UCSD-AML1 (cell line): ENCODE results near the gene MRPL22.
"Not testable (repeated sequence)": the region's sequence is repeated elsewhere in the genome, so short reads cannot be mapped to it uniquely, and the experiment has no call there.

Source experiments
- DNase-seq: peaks from one replicate; lab custom pipeline; 2025; ENCODE audit not compliant: unreplicated experiment; lab: John Stamatoyannopoulos, UW

Gene MRPL22

DNA sequence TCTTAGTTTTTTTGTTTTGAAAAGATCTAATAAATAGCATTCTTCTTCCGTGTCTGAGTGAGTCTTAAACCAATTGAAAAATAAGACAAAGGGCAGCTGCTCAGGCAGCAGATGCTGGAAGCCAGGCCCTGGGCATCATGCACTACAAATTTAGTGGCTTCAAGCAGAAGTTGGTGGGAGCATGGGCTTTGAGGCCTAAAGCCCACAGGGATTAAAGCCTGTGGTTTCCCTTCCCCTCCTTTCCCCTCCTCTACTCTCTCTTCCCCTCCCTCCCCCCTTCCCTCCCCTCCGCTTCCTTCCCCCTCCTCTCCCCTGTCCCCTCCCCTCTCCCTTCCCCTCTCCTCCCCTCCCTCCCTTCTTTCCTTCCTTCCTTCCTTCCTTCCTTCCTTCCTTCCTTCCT, 52.6 kb downstream of the MRPL22 start:
- DNase-seq: no peak

DNA sequence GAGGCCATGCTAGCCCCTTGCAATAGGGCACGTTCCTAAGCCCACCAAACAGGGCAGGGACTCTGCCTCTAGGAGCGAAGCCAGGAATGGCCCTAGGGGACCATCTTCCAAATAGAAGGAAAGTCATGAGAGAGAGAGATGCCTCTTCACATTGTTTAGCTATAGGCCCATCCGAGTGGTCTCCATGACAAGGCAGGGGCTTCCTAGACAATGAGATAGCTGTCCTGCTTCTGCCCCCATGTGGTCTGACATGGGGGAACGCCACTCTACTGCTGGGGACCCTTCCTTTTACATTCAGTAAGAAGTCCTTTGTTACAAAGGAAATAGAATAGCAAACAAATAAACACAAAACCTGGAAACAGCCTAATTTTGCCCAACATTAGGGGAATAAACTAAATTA, 54.8 kb downstream of the MRPL22 start:
- DNase-seq: no peak

DNA sequence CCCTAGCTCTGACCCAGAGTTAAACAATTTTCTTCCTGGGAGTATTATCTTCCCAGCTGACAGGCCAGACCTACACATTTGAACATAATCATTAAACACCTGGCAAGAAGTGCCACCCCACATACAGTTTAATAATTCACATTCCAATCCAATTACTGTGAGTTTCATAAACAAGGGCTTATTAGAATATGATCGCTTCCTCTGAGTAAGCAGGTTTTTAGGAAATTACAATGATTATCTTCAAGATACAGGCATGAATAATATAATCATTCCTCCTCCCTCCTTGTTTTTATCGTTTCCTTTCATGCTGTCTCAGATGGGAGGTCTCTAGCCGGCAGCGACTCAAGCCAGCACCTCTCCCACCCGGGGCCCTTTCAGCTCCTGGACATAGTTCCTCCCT, 56.9 kb downstream of the MRPL22 start:
- DNase-seq: no peak

DNA sequence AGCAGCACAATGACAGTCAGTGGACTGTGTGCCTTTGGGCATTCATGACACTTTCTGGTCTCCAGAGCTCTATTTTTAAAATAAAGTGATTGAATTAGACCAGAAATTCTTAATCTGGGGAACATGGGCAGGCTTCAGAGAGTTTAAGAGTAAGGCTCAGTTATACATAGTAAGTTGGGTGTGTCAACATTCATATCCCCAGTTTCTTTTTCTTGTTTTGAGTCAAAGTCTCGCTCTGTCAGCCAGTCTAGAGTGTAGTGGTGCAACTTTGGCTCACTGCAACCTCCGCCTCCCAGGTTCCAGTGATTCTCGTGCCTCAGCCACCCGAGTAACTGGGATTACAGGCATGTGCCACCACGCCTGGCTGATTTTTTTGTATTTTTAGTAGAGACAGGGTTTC, 59.0 kb downstream of the MRPL22 start:
- no peak for DNase-seq

DNA sequence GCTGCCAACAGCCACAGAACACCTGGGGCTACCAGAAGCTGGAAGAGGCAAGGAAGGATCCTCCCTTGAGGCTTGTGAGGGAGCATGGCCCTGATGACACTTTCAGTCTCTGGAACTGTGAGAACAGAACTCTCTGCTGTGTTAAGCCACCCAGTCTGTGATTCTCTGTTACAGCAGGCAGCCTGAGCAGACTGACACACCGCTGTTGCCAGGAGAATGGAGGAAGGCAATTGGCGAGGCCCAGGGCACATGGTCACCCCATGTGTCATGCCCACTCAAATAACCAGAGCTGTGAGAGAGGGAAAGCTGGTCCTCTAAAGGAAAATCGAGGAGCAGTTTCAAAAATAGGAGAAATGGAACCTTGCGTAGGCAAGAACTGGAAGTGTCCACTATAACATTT, 60.6 kb downstream of the MRPL22 start:
- no peak for DNase-seq

DNA sequence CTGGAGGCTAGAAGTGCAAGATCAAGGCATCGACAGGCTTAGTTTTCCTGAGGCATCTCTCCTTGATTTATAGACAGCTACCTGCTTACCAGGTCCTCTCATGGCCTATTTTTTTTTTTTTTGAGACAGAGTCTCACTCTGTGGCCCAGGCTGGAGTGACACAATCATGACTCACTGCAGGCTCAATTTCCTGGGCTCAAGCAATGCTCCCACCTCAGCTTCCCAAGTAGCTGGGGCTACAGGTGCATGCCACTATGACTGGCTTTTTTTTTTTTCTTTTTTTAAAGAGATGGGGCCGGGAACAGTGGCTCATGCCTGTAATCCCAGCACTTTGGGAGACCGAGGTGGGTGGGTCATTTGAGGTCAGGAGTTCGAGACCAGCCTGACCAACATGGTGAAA, 61.8 kb downstream of the MRPL22 start:
- not testable (repeated sequence) for DNase-seq

DNA sequence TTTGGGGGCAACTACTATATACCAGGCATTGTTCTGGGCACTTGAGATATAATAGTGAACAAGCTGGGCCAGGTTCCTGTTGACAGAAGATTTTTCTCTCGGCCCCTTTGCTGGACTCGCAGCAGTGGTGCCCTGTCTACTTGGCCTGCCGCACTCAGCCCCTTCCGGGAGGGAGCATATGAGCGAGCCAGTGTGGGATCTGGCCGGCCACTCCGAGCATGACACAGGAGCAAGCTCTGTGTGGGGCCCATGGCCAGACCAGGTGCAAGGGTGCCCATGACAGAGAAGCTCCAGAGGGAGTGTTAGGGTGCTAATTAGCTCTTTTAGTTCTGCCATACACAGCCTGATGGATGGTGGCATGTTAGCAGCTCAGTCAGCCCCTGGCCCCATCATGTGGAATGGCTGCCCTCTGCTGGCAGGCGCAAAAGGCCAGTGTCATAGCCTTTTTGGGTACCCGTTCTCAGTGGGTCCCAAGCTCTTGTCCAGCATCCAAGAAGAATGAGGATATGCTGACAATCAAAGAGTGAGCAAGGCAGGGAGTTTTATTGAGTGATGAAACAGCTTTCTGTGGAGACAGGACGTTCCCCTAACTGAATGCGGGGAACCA, 63.4 kb downstream of the MRPL22 start:
- peak; percentile 62 for DNase-seq

DNA sequence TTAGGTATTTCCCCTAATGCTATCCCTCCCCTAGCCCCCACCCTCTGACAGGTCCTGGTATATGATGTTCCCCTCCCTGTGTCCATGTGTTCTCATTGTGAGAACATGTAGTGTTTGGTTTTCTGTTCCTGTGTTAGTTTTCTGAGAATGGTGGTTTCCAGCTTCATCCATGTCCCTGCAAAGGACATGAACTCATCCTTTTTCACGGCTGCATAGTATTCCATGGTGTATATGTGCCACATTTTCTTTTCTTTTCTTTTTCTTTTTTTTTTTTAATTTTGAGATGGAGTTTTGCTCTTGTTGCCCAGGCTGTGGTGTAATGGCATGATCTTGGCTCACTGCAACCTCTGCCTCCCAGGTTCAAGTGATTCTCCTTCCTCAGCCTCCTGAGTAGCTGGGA, 65.4 kb downstream of the MRPL22 start:
- not testable (repeated sequence) for DNase-seq

DNA sequence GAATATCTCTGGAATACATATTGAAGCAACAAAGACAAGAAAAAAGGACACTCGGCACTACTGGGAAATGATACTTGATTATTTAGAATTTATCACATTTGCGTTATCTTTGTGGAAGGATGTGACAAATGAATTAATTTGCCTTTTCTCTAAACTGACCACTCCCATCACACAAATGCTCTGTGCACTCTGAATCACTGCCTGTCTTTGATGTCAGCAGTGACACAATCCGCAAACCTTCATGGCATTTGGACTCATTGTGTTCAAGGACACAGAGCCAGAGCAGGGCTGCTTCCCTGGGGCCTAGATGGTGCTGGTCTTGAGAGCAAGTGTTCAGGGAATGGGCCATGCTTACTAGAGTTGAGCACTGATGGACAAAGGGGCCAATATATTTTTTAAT, 67.8 kb downstream of the MRPL22 start:
- DNase-seq: no peak

DNA sequence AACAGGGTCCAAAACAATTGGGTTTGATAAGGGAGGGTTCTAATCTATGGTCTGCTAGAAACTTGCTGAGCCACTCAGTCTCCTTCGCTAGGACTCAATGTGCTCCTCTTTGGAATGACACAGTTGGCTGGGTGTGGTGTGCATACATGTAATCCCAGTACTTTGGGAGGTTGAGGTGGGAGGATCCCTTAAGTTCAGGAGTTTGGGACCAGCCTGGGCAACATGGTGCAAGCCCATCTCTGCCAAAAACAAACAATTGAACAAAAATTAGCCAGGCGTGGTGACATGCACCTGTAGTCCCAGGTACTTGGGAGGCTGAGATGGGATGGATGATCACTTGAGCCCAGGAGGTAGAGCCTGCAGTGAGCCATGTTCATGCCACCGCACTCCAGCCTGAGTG, 70.0 kb downstream of the MRPL22 start:
- DNase-seq: no peak

DNA sequence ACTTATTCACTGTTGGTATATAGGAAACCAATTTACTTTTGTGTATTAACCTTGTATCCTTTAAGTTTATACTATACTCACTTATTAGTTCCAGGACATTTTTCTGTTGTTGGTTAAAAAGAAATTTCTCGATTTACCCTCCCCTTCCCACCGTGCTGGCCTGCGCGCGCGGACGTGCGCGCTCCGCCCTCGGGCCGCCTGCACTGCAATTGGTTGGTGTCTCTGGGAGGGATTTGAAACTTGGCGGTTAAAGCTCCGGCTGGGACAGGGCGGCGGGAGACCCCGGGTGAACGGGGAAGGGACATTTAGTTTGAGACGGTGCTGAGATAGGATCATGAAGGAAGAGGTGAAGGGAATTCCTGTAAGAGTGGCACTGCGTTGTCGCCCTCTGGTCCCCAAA, 72.7 kb downstream of the MRPL22 start, which contains the start of gene KIF4B:
Gene KIF4B (plus strand): TSS at position 230 of the 400 bp plus-strand sequence. CDS start 105 bp downstream, at position 335.
- DNase-seq: no peak

DNA sequence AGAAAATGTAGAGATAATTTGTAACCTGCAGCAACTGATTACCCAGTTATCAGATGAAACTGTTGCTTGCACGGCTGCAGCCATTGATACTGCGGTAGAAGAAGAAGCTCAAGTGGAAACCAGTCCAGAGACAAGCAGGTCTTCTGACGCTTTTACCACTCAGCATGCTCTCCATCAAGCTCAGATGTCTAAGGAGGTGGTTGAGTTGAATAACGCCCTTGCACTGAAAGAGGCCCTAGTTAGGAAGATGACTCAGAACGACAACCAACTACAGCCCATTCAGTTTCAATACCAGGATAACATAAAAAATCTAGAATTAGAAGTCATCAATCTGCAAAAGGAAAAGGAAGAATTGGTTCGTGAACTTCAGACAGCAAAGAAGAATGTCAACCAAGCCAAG, 74.4 kb downstream of the MRPL22 start:
- DNase-seq: no peak

DNA sequence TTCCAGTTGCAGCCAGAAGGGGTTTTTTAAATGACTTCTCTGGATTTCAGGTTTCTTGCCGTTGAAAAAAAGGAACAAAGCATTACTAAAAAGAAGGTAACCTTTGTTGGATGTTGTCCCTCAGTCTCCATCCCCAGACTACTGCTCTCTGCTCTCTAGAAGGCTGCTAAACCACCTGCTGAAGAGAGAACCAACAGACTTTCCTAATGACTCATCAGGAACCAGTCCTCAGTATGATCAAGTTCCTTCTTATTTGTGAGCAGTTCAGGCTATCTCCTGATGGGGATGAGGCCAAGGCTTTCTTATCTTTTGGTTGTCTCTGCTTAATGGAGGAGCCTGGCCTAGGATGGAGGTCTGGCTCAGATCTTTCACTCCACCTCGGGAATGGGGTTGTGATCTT, 76.7 kb downstream of the MRPL22 start:
- DNase-seq: no peak
